Activated gamma-delta T cell treated with anti-CD3 and anti-CD28 coated beads, Interleukin-2, amount 50 U/mL, for 16 hours (primary cell): ENCODE measurements around the gene CXCL6.

Experiments
- DNase-seq: peaks from one replicate; pipeline ENCODE4 v3.0.0-alpha.2; 2020; ENCODE audit warnings: low read depth

Gene CXCL6

GRCh38 chr4:73868206-73869129, 32.0 kb downstream of the CXCL6 start:
- DNase-seq: no peak

GRCh38 chr4:73869130-73870055, 32.9 kb downstream of the CXCL6 start, which contains the start of gene CXCL1:
Gene CXCL1, plus strand, starts transcription at chr4:73869393. Its CDS starts 78 bp downstream, at chr4:73869471.
- DNase-seq: no peak

- no peak for DNase-seq
Measured at GRCh38 chr4:73870260-73870659, 33.8 kb downstream of the CXCL6 start.

- no peak for DNase-seq
Measured at GRCh38 chr4:73870768-73871167, 34.3 kb downstream of the CXCL6 start.

- no peak for DNase-seq
Measured at GRCh38 chr4:73871511-73872310, 35.2 kb downstream of the CXCL6 start.

- no peak for DNase-seq
Measured at GRCh38 chr4:73872316-73873108, 36.0 kb downstream of the CXCL6 start.

GRCh38 chr4:73874386-73874785, 37.9 kb downstream of the CXCL6 start:
- DNase-seq: no peak

- no peak for DNase-seq
Measured at GRCh38 chr4:73875401-73875800, 38.9 kb downstream of the CXCL6 start.

- DNase-seq: no peak
Measured at GRCh38 chr4:73883306-73883705, 46.8 kb downstream of the CXCL6 start.

- no peak for DNase-seq
Measured at GRCh38 chr4:73885574-73886267, 49.2 kb downstream of the CXCL6 start.
